Measurements from ENCODE around the gene SCMH1.

Gene SCMH1

DNA sequence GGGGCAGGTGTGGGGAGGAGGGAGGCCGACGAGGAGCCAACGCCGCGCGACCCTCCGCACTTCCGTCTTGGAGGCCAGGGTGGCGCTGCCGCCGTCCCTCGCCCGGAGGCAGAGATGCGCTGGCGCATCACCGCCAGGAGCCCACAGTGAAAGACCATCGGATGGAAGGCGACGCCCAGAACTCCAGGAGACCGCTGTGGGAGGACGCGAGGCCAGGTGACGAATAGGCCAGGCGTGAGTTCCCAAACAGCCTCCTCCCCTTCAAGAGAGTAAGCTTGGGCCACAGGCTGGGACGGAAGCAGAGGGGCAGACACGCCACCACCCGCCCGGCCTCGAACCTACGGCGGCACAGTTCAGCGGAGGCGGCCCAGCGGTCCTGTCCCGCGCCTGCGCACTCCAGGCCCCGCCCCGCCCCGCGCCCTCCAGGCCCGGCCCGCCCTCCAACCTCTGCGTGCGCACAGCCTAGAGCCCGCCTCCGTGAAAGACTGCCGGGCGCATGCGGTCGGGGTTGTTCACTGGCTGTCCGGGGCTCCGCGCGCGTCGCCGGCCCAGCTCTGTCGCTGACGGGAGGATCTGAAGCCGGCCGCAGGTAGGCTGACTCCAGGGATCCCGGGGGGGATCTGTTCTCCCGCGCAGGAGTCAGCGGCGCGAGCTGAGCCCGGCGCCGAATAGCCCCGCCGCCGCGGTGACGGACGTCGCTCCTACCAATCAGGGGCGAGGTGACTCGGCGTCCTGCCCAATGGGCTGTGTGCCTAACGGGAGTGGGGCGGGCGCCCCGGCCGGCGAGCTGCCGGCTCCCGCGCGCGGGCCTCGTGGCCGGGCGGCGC lies 262.7 kb downstream of the SCMH1 start, which contains the start of gene CTPS1 (continued):
- TF ChIP-seq, protein P1, sequence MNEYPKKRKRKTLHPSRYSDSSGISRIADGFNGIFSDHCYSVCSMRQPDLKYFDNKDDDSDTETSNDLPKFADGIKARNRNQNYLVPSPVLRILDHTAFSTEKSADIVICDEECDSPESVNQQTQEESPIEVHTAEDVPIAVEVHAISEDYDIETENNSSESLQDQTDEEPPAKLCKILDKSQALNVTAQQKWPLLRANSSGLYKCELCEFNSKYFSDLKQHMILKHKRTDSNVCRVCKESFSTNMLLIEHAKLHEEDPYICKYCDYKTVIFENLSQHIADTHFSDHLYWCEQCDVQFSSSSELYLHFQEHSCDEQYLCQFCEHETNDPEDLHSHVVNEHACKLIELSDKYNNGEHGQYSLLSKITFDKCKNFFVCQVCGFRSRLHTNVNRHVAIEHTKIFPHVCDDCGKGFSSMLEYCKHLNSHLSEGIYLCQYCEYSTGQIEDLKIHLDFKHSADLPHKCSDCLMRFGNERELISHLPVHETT (tag by site-specific recombination; IDR thresholded peaks at IDR 0.05): no peak
- peak; percentile 100 for TF ChIP-seq ZSCAN30 (tag by site-specific recombination; IDR thresholded peaks at IDR 0.05)
- no peak for TF ChIP-seq ZBTB10 (tag by site-specific recombination; IDR thresholded peaks at IDR 0.05)
- TF ChIP-seq ZNF658 (tag by site-specific recombination; IDR thresholded peaks at IDR 0.05): no peak
- TF ChIP-seq MZF1 (tag by site-specific recombination; IDR thresholded peaks at IDR 0.05; ENCODE audit: borderline replicate concordance): no peak
- TF ChIP-seq ZNF473 (tag by site-specific recombination; IDR thresholded peaks at IDR 0.05): no peak
- TF ChIP-seq ZNF112 (tag by site-specific recombination; IDR thresholded peaks at IDR 0.05): no peak
- peak; percentile 56; the same call in 1 of the 2 replicates for TF ChIP-seq ZNF324 (tag by site-specific recombination; IDR thresholded peaks at IDR 0.05)
- TF ChIP-seq, protein P2, sequence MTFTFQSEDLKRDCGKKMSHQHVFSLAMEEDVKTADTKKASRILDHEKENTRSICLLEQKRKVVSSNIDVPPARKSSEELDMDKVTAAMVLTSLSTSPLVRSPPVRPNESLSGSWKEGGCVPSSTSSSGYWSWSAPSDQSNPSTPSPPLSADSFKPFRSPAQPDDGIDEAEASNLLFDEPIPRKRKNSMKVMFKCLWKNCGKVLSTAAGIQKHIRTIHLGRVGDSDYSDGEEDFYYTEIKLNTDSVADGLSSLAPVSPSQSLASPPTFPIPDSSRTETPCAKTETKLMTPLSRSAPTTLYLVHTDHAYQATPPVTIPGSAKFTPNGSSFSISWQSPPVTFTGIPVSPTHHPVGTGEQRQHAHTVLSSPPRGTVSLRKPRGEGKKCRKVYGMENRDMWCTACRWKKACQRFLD (tag by site-specific recombination; IDR thresholded peaks at IDR 0.05): peak; percentile 90
- no peak for TF ChIP-seq ZNF621 (tag by site-specific recombination; IDR thresholded peaks at IDR 0.05)
- TF ChIP-seq REST (tag by site-specific recombination; IDR thresholded peaks at IDR 0.05): no peak
- peak; percentile 63; the same call in 1 of the 2 replicates for TF ChIP-seq ZNF280D (tag by site-specific recombination; IDR thresholded peaks at IDR 0.05)
- TF ChIP-seq ZBTB1 (tag by site-specific recombination; IDR thresholded peaks at IDR 0.05): no peak
- TF ChIP-seq ZNF571 (tag by site-specific recombination; IDR thresholded peaks at IDR 0.05): no peak
- TF ChIP-seq ZFP37 (tag by site-specific recombination; IDR thresholded peaks at IDR 0.05): 0 out of 2 replicates have a peak, but pooled peaks have one; percentile 78
- no peak for TF ChIP-seq WT1 (tag by site-specific recombination; IDR thresholded peaks at IDR 0.05)
- TF ChIP-seq OVOL3 (tag by site-specific recombination; IDR thresholded peaks at IDR 0.05): peak; percentile 100
- TF ChIP-seq, protein P3, sequence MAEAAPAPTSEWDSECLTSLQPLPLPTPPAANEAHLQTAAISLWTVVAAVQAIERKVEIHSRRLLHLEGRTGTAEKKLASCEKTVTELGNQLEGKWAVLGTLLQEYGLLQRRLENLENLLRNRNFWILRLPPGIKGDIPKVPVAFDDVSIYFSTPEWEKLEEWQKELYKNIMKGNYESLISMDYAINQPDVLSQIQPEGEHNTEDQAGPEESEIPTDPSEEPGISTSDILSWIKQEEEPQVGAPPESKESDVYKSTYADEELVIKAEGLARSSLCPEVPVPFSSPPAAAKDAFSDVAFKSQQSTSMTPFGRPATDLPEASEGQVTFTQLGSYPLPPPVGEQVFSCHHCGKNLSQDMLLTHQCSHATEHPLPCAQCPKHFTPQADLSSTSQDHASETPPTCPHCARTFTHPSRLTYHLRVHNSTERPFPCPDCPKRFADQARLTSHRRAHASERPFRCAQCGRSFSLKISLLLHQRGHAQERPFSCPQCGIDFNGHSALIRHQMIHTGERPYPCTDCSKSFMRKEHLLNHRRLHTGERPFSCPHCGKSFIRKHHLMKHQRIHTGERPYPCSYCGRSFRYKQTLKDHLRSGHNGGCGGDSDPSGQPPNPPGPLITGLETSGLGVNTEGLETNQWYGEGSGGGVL (tag by site-specific recombination; IDR thresholded peaks at IDR 0.05): peak; percentile 18; the same call in 1 of the 2 replicates
- TF ChIP-seq ZNF513 (tag by site-specific recombination; IDR thresholded peaks at IDR 0.05): no peak
- TF ChIP-seq ZNF239 (tag by site-specific recombination; IDR thresholded peaks at IDR 0.05): no peak
- peak; percentile 63; the same call in 1 of the 2 replicates for TF ChIP-seq ZNF501 (tag by site-specific recombination; IDR thresholded peaks at IDR 0.05)
- TF ChIP-seq YY2 (tag by site-specific recombination; IDR thresholded peaks at IDR 0.05): no peak
